SH-SY5Y (cell line): ENCODE data around the gene SHB.

ENCODE experiments used
- GATA2 ChIP-seq: IDR thresholded peaks from 2 replicates; pipeline ENCODE4 v1.6.1; 2011; ENCODE audit warnings: mild to moderate bottlenecking, low read depth, low read length
- GATA3 ChIP-seq: IDR thresholded peaks from 2 replicates; pipeline ENCODE4 v1.6.1; 2011; ENCODE audit warnings: low read depth, mild to moderate bottlenecking, low read length, moderate library complexity

DNA sequence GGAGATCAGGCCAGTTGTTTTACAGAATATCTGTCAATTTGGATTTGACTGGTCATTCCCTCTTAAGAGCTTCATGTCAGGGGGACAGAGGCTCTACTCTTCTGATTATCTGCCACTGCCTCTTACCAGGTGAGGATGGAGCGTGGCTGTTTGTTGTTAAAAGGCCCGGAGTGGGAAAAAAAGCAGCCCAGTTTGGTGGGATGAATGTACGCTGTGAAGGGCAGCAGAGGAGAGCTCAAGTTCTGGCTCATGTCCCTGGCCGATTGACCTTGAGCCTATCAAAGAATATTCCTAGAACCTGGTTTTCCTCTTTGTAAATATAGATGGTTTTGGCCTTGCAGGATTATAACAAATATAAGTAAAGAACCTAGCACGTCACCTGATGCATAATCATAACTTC lies 16.3 kb upstream of the SHB start:
- TF ChIP-seq GATA2, result no peak
- TF ChIP-seq GATA3, result no peak
